D341Med (cell line): ENCODE measurements around the gene EMC9.
A peak's percentile ranks its signal among the peaks of the same experiment; 100 is the strongest.
"Not testable (repeated sequence)": the region's sequence is repeated elsewhere in the genome, so short reads cannot be mapped to it uniquely, and the experiment has no call there.

Experiments used
- DNase-seq: peaks from one replicate; pipeline ENCODE4 v3.0.0; 2012; ENCODE audit warnings: low spot score

EMC9 gene

GRCh38 chr14:24108336-24108874, 33.0 kb downstream of the EMC9 start:
- no peak for DNase-seq

DNA sequence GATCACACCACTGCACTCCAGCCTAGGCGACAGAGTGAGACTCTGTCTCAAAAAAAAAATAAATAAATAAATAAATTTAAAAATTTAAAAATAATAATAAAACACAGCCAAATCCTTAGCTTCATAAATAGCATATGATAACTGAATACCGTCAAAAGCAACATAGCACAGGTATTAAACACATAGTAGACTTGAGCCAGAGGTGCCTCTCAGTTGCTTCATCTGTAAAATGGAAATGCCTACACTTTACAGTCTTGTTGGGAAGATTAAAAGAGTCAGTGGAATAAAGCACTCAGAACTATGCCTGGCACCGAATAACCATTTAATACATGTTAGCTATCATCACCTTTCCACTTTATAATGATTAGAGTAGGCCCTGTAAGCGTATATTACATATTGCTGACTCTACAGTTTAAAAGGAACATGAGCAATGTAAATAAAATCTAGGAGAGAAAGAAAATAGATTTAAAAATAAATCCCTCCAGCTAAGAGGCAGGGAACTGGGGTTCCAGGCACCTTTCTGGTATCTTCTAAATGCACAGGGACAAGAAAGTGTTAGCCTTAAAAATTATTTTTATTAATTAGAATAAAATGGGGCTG, 34.6 kb downstream of the EMC9 start:
- no peak for DNase-seq

- not testable (repeated sequence) for DNase-seq
These were observed 35.7 kb downstream of the EMC9 start for GRCh38 chr14:24105609-24106239.

GRCh38 chr14:24103451-24103850, 37.9 kb downstream of the EMC9 start:
- DNase-seq: no peak

DNA sequence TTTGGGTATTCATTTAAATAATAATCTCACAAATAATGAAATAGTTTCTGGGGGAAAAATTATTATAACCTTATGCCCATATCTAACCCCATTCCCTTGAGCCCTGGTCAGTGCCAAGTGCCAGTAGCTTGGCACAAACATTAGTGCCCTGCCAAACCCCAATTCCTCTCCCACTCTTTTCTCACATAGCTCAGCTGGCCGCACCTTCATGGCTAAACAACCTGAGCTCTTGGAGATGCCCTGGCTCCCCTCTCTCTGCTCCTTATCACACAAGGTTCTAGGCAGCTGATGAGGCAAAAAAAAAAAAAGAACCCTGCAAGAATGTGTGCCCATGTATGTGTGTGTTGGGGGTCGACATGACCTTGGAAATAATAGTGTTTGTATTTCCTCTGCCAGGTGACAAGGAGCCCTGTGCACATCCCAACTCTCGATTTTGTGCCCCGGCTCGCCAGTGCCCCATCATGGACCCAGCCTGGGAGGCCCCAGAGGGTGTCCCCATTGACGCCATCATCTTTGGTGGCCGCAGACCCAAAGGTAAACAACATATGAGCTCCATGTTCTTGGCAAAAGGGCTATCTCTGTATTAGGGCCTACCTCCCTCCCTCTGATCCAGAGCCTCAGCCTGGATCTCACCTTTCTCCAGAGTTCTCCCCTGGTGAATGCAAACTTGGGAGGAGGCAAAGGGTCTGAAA, 38.9 kb downstream of the EMC9 start:
- DNase-seq: no peak

DNA sequence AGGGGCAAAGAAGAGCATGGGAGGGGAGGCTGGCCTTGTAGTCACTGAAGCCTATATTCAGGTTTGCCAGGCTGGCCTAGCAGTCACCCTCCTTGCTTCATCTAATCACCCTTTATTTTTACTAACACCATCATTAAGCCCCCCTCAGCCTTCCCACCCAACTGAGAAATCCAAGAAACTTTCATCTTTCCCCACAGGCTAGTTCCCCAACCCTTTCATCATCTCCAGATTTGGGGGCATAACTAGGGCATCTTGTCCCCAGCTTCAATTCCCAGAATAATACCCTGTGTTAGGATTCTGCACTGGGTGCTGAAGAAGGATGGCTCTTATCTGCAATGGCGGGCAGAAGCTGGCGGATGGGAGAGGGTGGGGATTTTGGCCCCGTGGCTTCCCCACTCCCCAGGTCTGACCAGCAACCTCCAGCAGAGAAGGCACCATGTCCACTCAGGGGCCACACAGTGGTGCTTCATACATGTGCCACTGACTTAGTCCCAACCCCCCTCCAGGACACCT, 40.4 kb downstream of the EMC9 start:
- DNase-seq: no peak

DNA sequence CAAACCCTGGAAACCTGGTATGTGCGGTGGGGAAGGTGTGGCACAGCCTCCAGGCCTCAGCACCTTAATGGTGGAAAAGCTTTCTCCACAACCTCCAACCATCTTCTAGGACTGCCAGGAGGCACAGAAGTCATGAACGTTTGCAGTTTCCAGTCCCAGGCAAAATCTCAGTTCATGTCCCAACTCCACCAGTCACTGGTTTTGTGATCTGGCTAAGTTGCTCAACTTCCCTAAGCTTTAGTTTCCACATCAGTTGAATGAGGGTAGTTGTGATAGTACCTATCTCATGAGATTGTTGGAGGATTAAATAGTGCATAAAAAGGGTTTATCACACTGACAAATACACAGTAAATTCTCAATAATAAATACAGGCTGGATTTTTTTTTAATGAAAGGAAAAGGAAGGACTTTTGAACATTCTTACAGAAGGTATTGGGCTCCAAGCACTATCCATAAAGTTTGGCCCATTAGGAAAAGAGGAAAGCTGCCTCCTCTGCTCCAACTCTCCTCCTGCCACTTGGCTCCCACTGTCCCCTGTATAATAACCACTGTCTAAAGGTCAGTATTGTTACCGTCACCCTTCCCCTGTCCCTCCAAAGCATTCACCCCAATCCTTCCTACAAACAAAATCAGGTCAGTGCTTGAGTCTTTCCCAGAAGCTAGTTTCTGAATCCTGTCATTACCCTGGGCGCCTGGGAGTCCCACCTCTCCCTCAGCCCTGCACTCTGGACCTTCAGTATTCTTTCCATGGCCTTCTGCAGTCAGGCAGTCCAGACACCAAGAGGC, 41.0 kb downstream of the EMC9 start:
- no peak for DNase-seq

- no peak for DNase-seq
These were observed 42.2 kb downstream of the EMC9 start for GRCh38 chr14:24098927-24099813.

DNA sequence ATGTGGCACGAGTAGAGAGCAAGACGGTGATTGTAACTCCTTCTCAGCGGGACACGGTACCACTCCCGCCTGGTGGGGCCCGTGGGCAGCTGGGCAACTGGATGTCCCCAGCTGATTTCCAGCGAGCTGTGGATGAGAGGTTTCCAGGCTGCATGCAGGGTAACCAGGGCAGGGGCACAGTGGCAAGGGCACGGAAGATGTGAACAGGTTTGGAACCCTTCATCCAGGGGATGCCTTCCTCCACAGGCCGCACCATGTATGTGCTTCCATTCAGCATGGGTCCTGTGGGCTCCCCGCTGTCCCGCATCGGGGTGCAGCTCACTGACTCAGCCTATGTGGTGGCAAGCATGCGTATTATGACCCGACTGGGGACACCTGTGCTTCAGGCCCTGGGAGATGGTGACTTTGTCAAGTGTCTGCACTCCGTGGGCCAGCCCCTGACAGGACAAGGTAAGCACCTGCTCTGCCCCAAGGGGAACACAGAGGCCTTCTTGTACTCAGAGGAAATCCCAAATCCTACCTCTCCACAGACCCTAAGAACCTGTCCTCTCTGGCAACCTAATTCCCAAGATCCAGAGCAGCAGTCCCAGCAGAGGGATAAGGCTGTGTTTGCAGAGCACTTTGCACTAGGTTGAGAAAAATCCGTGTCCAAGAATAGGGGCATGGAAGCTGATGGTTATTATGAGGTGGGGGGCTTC, 43.0 kb downstream of the EMC9 start:
- no peak for DNase-seq

GRCh38 chr14:24096545-24097181, 44.7 kb downstream of the EMC9 start:
- no peak for DNase-seq

DNA sequence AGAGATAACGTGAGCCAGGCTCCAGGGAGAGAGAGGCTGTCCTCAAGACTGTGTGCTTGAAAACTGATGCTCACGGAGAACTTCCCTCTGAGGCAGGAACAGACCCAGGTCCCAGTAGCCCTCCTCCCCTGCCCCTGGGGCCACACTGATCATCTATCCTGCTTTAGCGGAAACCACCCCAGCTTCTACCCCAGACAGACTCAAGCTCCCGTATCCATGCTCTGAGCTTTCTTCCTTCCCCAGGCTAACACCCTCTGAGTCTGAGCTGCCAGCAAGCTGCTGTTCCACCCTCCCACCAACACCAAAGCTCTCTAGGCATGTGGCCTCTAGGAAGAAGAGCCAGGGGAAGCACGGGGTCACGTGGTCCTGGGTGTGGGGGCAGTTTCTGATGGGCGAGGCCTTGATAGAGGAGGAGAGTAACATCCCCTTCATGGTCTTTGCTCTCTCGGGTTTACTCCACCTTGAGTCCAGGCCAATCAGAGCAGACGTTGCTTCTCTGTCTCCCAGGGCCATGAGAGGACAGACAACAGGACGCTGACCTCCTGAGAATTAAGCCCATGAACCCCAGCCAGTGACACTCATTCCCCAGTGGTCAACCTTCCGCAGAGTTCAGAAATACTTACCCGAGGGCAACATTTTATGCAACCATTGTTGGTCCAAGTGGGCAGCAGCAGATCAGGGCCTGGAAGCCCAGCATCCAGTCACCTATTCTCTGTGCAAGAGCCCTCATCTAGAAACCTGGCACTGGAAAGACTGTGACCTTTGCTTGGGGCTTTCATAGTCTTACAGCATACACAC, 45.9 kb downstream of the EMC9 start:
- peak; percentile 68 for DNase-seq

DNA sequence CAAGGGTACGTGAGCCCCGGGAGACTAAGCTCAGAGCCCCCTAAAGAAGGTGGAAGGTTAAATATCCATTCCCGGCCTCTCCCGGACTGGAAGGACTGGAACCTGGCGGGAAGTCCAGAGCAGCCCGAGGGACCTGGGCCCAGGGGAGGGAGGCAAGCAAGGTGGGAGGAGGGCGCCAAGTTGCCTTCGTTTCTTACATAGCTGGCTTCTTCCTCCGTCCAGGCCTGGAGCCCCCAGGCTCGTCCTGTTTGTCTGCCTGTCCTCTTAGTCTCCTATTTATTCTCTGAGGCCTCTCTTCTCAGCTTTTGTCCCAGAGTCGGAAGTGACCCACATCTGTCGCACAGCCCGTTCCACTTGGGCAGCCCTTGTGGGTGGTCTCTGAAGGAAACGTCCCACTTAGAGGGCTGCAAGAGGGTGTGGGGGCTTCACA, 46.5 kb downstream of the EMC9 start:
- DNase-seq: no peak

DNA sequence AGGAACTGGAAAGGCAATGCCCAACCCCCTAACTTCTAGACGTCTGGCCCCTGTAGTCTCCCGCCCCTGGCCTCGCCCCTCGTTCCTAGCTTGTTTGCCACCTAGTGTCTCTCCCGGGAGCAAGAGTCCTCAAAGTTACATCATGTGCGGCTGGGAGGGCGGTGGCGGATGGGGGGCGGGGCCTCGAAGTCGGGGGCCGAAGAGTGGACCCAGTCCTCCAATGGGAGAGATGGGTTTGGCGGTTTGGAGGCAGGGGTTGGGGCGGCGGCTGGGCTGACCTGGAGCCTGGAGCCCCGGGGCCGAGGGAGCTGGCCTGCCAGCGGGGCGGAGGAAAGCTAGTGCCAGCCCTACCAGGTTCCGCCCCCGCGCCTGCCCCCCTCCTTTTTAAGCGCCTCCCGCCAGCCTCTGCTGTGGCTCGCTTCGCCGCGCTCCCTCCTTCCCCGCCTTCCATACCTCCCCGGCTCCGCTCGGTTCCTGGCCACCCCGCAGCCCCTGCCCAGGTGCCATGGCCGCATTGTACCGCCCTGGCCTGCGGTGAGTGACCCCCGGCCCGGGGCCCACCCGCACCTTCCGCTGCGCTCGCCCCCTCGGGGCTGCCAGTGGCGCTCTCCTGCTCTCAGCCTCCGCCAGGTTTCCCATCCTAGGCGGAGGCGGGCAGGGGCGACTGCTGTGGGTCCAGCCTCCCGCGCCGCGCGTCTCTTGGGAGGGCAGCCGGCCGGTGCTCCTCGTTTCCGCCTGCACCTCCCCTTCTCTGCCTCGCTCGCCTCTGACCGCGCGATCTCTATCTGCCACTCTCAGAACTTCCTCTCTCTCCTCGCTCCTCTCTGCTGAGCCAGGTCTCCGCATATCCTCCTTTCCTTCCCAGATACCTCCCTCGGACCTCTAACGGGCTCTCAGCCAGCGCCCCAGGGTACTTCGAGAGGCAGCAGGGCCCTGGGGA, 47.2 kb downstream of the EMC9 start, which contains the start of gene PCK2:
PCK2 (plus strand) TSS at position 411 of the 940 bp plus-strand sequence; CDS start at position 506, 95 bp downstream.
- DNase-seq: peak; percentile 96

GRCh38 chr14:24093207-24093900, 48.0 kb downstream of the EMC9 start:
- no peak for DNase-seq

DNA sequence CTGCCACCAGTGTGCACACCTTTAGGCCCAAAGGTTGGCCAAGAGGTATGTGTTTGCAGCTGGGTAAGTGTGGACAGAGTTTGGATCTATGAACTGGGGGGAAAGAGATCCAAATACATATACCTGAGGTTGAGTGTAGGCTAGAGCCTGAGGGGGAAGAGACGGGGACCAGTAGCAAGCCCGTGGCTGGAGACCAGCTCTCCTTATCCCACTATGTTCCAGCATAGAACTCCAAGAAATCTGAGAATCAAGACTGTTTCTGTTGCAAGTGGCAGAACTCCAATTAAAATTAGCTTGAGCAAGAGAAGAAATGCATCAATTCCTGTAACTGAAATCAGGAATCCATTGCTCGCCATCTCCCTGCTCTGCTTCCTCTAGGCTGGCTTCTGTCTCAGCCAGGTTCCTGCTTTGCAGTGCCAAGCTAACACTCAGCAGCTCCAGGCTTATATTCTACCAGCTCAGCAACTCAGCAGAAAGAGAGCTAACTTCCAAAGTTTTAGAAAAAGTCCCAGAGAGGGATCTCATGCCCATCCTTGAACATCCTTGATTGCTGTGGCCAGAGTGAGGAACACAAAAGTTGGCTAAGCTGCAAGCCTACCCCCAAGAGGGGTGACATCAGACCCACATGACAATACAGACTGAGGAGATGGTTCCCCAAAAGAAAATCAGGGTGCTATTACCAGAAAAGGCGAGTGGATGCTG, 48.7 kb downstream of the EMC9 start:
- DNase-seq: no peak

- DNase-seq: no peak
These were observed 49.3 kb downstream of the EMC9 start for GRCh38 chr14:24092110-24092504.

- no peak for DNase-seq
These were observed 51.5 kb downstream of the EMC9 start for GRCh38 chr14:24089890-24090289.
